Fibroblast of villous mesenchyme (primary cell): ENCODE measurements around the gene JMJD8. TPM values are rescaled to one million over a fixed set of nuclear protein-coding genes. Genes with fewer than 3 reads are reported as not detected.

ENCODE experiments used
- DNase-seq: peaks from one replicate; pipeline ENCODE4 v3.0.0-alpha.2; 2010; ENCODE audit warnings: low read depth
- H3K4me3 ChIP-seq: 2 replicates; pipeline ENCODE4 v1.5.1; 2011; ENCODE audit warnings: low read depth, mild to moderate bottlenecking, low read length
- total RNA-seq: library from RNA; depleted of rRNA; stranded (reverse); fragments of >200 nt; gene quantifications from 2 replicates; pipeline ENCODE4 v1.2.3, GENCODE V29; 2012
- TF ChIP-seq, protein P1 (sequence below): IDR thresholded peaks from 2 replicates; pipeline ENCODE4 v1.5.1; 2012; ENCODE audit warnings: low read depth, mild to moderate bottlenecking, low read length; ENCODE audit not compliant: insufficient read depth

Gene JMJD8
- total RNA-seq, 1 donor: 36.3 TPM

GRCh38 chr16:707062-707538, 23.0 kb upstream of the JMJD8 start:
- TF ChIP-seq, protein P1, sequence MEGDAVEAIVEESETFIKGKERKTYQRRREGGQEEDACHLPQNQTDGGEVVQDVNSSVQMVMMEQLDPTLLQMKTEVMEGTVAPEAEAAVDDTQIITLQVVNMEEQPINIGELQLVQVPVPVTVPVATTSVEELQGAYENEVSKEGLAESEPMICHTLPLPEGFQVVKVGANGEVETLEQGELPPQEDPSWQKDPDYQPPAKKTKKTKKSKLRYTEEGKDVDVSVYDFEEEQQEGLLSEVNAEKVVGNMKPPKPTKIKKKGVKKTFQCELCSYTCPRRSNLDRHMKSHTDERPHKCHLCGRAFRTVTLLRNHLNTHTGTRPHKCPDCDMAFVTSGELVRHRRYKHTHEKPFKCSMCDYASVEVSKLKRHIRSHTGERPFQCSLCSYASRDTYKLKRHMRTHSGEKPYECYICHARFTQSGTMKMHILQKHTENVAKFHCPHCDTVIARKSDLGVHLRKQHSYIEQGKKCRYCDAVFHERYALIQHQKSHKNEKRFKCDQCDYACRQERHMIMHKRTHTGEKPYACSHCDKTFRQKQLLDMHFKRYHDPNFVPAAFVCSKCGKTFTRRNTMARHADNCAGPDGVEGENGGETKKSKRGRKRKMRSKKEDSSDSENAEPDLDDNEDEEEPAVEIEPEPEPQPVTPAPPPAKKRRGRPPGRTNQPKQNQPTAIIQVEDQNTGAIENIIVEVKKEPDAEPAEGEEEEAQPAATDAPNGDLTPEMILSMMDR: no peak
- DNase-seq: no peak
- no peak overlapping the region for H3K4me3 ChIP-seq

GRCh38 chr16:706189-707061, 22.3 kb upstream of the JMJD8 start:
- DNase-seq: no peak
- no peak overlapping the region for H3K4me3 ChIP-seq
- TF ChIP-seq, protein P1: no peak

DNA sequence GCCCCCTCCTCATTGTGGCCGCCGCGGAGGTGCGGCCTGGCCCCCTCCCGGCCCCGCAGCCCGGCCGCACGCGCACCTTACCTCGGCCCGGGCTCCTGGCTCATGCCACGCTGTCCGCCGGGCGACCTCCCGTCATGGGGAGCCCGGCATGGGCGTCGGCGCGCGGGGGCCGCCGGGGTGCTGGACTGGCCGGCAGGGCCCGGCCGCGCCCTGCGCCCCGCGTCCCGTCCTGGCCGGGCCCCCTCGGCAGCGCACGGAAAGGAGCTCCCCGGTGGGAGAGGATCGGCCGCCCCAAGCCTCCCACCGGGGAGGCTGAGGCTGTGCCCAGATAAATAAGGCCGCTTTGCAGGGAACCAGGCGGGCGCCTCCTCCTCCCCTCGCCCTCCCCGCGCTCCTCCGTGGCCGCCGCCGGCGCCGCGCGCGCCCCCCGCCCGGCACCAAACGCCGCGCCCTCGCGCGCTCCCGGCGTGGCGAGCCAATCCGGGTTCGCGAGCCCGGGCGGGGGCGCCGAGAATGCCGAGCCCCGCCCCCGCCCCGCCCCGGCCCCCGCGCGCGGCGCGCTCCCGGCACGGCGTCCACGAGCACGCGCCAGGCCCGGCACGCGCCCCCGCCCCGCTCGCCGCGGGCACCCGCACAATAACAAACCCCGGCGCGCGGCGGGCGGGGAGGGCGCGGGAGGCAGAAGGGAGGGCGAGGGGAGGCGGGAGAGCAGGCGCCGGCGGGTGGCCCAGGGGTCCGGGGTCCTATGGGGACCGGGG, 21.5 kb upstream of the JMJD8 start, which contains the start of gene FBXL16:
FBXL16 (minus strand) TSS at position 371 of the 758 bp plus-strand sequence. CDS start 8,396 bp downstream, outside the sequence.
- no peak within 1 kb of the TSS for H3K4me3 ChIP-seq
- TF ChIP-seq, protein P1: no peak
- DNase-seq: no peak

GRCh38 chr16:704552-705380, 20.6 kb upstream of the JMJD8 start:
- no peak overlapping the region for H3K4me3 ChIP-seq
- TF ChIP-seq, protein P1: no peak

GRCh38 chr16:704047-704446, 19.9 kb upstream of the JMJD8 start:
- no peak for DNase-seq
- TF ChIP-seq, protein P1: no peak
- no peak overlapping the region for H3K4me3 ChIP-seq

More at GRCh38 chr16:704552-705380, 20.6 kb upstream of the JMJD8 start:
- no peak for DNase-seq

DNA sequence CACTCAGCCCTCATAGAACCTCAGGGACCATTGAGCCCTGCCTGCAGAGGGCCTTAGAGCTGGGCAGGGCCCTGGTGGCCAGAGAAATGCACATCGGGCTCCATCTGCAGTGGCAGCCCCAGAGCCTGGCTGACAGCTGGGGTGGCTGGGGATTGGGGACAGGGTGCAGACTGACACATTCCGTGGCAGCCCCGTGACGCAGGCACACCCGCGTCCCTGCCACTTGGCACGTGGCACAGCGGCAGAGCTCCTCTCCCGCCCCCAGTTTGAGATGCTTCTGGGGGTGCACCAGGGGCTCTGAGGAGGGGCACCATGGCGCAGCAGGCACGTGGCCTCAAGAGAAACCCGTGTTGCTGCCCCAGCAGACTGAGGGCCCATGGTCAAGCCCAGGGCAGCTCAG, 19.3 kb upstream of the JMJD8 start:
- TF ChIP-seq, protein P1: no peak
- DNase-seq: no peak
- no peak overlapping the region for H3K4me3 ChIP-seq
